IMR-90 (cell line): ENCODE data around the gene COX19. TPM values are rescaled to one million over a fixed set of nuclear protein-coding genes. Genes with fewer than 3 reads are reported as not detected.

Experiments used
- ATAC-seq: fragments of 200-7000 bp; cut with Tn5 transposase; 2 replicates; pipeline ENCODE4 v1.9.1; 2020; ENCODE audit warnings: low read depth, mild to moderate bottlenecking, moderate library complexity
- BruUV-seq: library from RNA; stranded (reverse); fragments of 400-500 nt; replicated peaks from 2 replicates; lab custom pipeline; 2021; lab: Mats Ljungman, UMichigan
- CTCF ChIA-PET: fragments of 300-600 bp; formaldehyde crosslinking; extraction: SDS; loops from one replicate; lab custom pipeline; 2021; ENCODE audit warnings: antibody characterized with exemption; lab: Yijun Ruan, JAX
- POLR2A ChIA-PET: fragments of 300-600 bp; sonication (Branson Sonifier 250); formaldehyde crosslinking; loops from one replicate; lab custom pipeline; 2022; ENCODE audit warnings: antibody characterized with exemption; ENCODE audit not compliant: unreplicated experiment; lab: Charles Lee
- DNase-seq: peaks from one replicate; pipeline ENCODE4 v3.0.0; 2013
- H2AFZ ChIP-seq: replicated peaks from 2 replicates; pipeline ENCODE3; 2013; ENCODE audit warnings: low read length, mild to moderate bottlenecking; ENCODE audit not compliant: poor library complexity
- H2AK5ac ChIP-seq: 2 replicates; pipeline ENCODE4 v1.6.1; 2013; ENCODE audit warnings: low read depth, low read length, inconsistent platforms
- H2AK9ac ChIP-seq: replicated peaks from 2 replicates; pipeline ENCODE3; 2013; ENCODE audit warnings: mild to moderate bottlenecking, low read depth, low read length, moderate library complexity; ENCODE audit not compliant: poor library complexity
- H2BK120ac ChIP-seq: 2 replicates; pipeline ENCODE4 v1.6.1; 2013; ENCODE audit warnings: low read depth, low read length, inconsistent platforms
- H2BK15ac ChIP-seq: 3 replicates; pipeline ENCODE4 v1.6.1; 2013; ENCODE audit warnings: low read depth, low read length, inconsistent platforms
- H2BK20ac ChIP-seq: 2 replicates; pipeline ENCODE4 v1.6.1; 2013; ENCODE audit warnings: low read depth, mild to moderate bottlenecking, inconsistent platforms, low read length, moderate library complexity
- H2BK5ac ChIP-seq: 2 replicates; pipeline ENCODE4 v1.6.1; 2013; ENCODE audit warnings: mild to moderate bottlenecking, low read depth, low read length, inconsistent platforms; ENCODE audit not compliant: poor library complexity, severe bottlenecking
- H3K14ac ChIP-seq: replicated peaks from 2 replicates; pipeline ENCODE4 v1.6.1; 2013; ENCODE audit warnings: low read depth, low read length, inconsistent platforms
- H3K18ac ChIP-seq: 2 replicates; pipeline ENCODE4 v1.6.1; 2013; ENCODE audit warnings: low read depth, low read length, control low read depth
- H3K23ac ChIP-seq: 2 replicates; pipeline ENCODE4 v1.6.1; 2013; ENCODE audit warnings: low read depth, low read length, inconsistent platforms
- H3K27ac ChIP-seq: 2 replicates; pipeline ENCODE4 v1.5.1; 2013; ENCODE audit warnings: mild to moderate bottlenecking, control low read depth, low read length; ENCODE audit not compliant: insufficient read depth
- H3K27me3 ChIP-seq: 2 replicates; pipeline ENCODE4 v1.6.1; 2013; ENCODE audit warnings: low read length; ENCODE audit not compliant: control insufficient read depth, insufficient read depth
- H3K36me3 ChIP-seq: 2 replicates; pipeline ENCODE4 v1.6.1; 2013; ENCODE audit warnings: low read length, mixed read lengths; ENCODE audit not compliant: control insufficient read depth, insufficient read depth
- H3K4ac ChIP-seq: 2 replicates; pipeline ENCODE4 v1.6.1; 2013; ENCODE audit warnings: low read depth, low read length, inconsistent platforms
- H3K4me1 ChIP-seq: 2 replicates; pipeline ENCODE4 v1.6.1; 2013; ENCODE audit warnings: low read length, mixed read lengths; ENCODE audit not compliant: control insufficient read depth, insufficient read depth
- H3K4me2 ChIP-seq: 2 replicates; pipeline ENCODE4 v1.6.1; 2013; ENCODE audit warnings: low read depth, mild to moderate bottlenecking, control low read depth, low read length, moderate library complexity
- H3K4me3 ChIP-seq: 2 replicates; pipeline ENCODE4 v1.5.1; 2013; ENCODE audit warnings: low read depth, mild to moderate bottlenecking, control low read depth, low read length, moderate library complexity; ENCODE audit not compliant: insufficient read depth
- H3K56ac ChIP-seq: 2 replicates; pipeline ENCODE4 v1.6.1; 2013; ENCODE audit warnings: low read length, inconsistent platforms; ENCODE audit not compliant: insufficient read depth; ENCODE audit errors: extremely low read depth
- H3K79me1 ChIP-seq, 2 experiments: 2 replicates each; pipeline ENCODE4 v1.6.1; 2013; ENCODE audit warnings: low read length in 2 of 2, inconsistent platforms in 1 of 2, low read depth in 1 of 2
- H3K9ac ChIP-seq: 2 replicates; pipeline ENCODE4 v1.6.1; 2013; ENCODE audit warnings: low read depth, low read length, control low read depth
- H3K9me1 ChIP-seq: 2 replicates; pipeline ENCODE4 v1.6.1; 2013; ENCODE audit warnings: low read length, inconsistent platforms; ENCODE audit not compliant: insufficient read depth
- H3K9me3 ChIP-seq: 2 replicates; pipeline ENCODE4 v1.6.1; 2013; ENCODE audit warnings: low read length; ENCODE audit not compliant: control insufficient read depth, insufficient read depth
- H4K20me1 ChIP-seq: 2 replicates; pipeline ENCODE4 v1.6.1; 2013; ENCODE audit warnings: low read length, inconsistent platforms; ENCODE audit not compliant: insufficient read depth
- H4K5ac ChIP-seq: 2 replicates; pipeline ENCODE4 v1.6.1; 2013; ENCODE audit warnings: mild to moderate bottlenecking, low read depth, low read length, control low read depth
- H4K8ac ChIP-seq, 2 experiments: 2 replicates each; pipeline ENCODE4 v1.6.1; 2013; ENCODE audit warnings: low read depth in 2 of 2, low read length in 2 of 2, control low read depth in 1 of 2, inconsistent platforms in 1 of 2
- H4K91ac ChIP-seq: 2 replicates; pipeline ENCODE4 v1.6.1; 2013; ENCODE audit warnings: low read depth, low read length, inconsistent platforms; ENCODE audit not compliant: insufficient read depth
- RFX5 ChIP-seq: IDR thresholded peaks from 2 replicates; pipeline ENCODE4 v1.8.0; 2012; ENCODE audit warnings: low read depth, mild to moderate bottlenecking, low read length, moderate library complexity
- SMC3 ChIP-seq: fragments of 150-350 bp; IDR thresholded peaks from 2 replicates; pipeline ENCODE4 v1.6.1; 2016; ENCODE audit warnings: low read depth, mild to moderate bottlenecking, antibody characterized with exemption, low read length, moderate library complexity
- WGBS, 2 experiments: methylation state at CpG; one replicate each; pipeline versions ENCODE4 v1.1.5 to v1.1.7; 2013; ENCODE audit warnings: missing lambda C conversion rate in 2 of 2; ENCODE audit not compliant: insufficient read length in 1 of 2; ENCODE audit errors: extremely low coverage in 2 of 2; 5-methylcytosine and 5-hydroxymethylcytosine counted together
- dilution Hi-C: fragments of 300-500 bp; cut with HindIII; formaldehyde crosslinking; loops from one replicate; pipeline ENCODE4 v1.14.3; 2018; ENCODE audit warnings: low sequenced_read_pairs; ENCODE audit not compliant: unreplicated experiment
- in situ Hi-C: fragments of 300-500 bp; cut with MboI; formaldehyde crosslinking; loops from 3 replicates; pipeline ENCODE4 v1.14.3; 2019; ENCODE audit warnings: low sequenced_read_pairs, inconsistent platforms, mixed read lengths
- intact Hi-C: fragments of 100-400 bp; cut with micrococcal nuclease; formaldehyde crosslinking; loops from 2 replicates; pipeline ENCODE4 v1.10.0; 2022
- polyA plus RNA-seq, 3 experiments: library from polyadenylated mRNA; depleted of rRNA; stranded (reverse); fragments of >200 nt; gene quantifications; 2 replicates each; pipeline ENCODE4 v1.2.3, GENCODE V29; 2012; ENCODE audit warnings: low replicate concordance in 1 of 3
- total RNA-seq: library from RNA; depleted of rRNA; stranded (reverse); fragments of >200 nt; gene quantifications from 2 replicates; pipeline ENCODE4 v1.2.3, GENCODE V29; 2012

COX19 gene
- total and polyA plus RNA-seq, 2 of the 4 experiments (the other 2 are of a cell fraction): 3.9 to 7.3 TPM

DNA sequence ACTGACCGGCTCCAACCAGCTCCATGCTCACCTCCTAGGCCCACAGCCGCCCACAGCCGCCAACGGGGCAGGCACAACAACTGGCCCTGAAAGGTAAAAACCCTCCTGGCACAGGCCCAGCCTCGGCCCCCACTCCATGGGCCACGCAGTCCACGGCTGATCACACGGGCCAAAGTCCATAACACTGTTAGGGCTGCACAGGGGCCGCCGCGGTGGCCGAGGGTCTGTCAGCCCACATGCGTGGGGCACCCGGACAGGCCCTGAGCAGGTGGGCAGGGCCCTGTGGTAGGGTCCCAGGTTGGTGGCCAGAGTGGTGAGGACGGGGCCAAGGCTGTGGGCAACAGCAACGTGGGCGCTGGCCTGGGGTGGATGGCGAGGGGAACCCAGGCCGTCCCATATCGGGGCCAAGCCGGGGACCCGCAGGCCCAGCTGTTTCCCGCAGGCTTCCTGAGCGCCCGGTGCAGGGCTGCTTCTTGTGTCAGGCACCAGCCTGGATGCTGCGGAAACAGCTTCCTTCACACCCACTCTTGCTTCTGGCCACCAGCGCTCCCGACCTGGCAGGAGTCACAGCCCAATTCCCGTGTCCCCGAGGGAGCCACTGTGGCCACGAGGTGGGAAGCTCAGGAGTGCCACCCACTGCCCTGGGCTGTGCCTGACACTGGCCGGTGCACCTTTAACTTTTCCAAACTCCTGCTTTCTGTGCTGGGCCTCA is 36.8 kb upstream of the COX19 start:
- no peaks in the 10 kb centered on the region for H3K27me3 ChIP-seq
- POLR2A ChIA-PET: no interaction called here
- H4K91ac ChIP-seq: no peak overlapping the region
- no peak overlapping the region for H2BK15ac ChIP-seq
- no peak overlapping the region for H3K9ac ChIP-seq
- no peak overlapping the region for H4K8ac ChIP-seq
- H3K56ac ChIP-seq: no peak overlapping the region
- H4K20me1 ChIP-seq: peaks cover 33% of the 10 kb centered on the region
- H3K79me1 ChIP-seq: peaks cover 0 to 41% of the 10 kb centered on the region in 2 experiments; a peak in 3 of 4 replicates
- H2BK20ac ChIP-seq: no peak overlapping the region
- intact Hi-C loops (no loop called here), in situ Hi-C loops (no loop called here), dilution Hi-C loops (no loop called here)
- no peak overlapping the region for H3K23ac ChIP-seq
- no peaks in the 10 kb centered on the region for H3K9me3 ChIP-seq
- H2AK9ac ChIP-seq: no peak overlapping the region
- H3K4me3 ChIP-seq: no peak overlapping the region
- no peak overlapping the region for H2AFZ ChIP-seq
- H3K36me3 ChIP-seq: peaks cover 15% of the 10 kb centered on the region
- H2BK5ac ChIP-seq: no peak overlapping the region
- no peak overlapping the region for H3K4me2 ChIP-seq
- no peak overlapping the region for H2AK5ac ChIP-seq
- H3K27ac ChIP-seq: no peak overlapping the region
- H3K14ac ChIP-seq: no peak overlapping the region
- H3K4ac ChIP-seq: no peak overlapping the region
- H3K4me1 ChIP-seq: no peaks in the 10 kb centered on the region
- no peak overlapping the region for H2BK120ac ChIP-seq
- ATAC-seq (no peak), DNase-seq (no peak)
- H3K18ac ChIP-seq: no peak overlapping the region
- H4K5ac ChIP-seq: no peak overlapping the region
- peaks cover 4% of the 10 kb centered on the region for H3K9me1 ChIP-seq
- CTCF ChIA-PET: no interaction called here
- BruUV-seq: no TSS peak
- TF ChIP-seq SMC3 (no peak), RFX5 (no peak)
- WGBS, 2 experiments: 91% methylated on average over 11 of the region's 32 CpGs; no CpG with 5 or more reads in 1 of the 2 experiments
